ENCODE data around the gene SORCS1.

Gene SORCS1
- total RNA-seq = 0 to 5.7 (median 0.53) reads per million in 17 experiments

DNA sequence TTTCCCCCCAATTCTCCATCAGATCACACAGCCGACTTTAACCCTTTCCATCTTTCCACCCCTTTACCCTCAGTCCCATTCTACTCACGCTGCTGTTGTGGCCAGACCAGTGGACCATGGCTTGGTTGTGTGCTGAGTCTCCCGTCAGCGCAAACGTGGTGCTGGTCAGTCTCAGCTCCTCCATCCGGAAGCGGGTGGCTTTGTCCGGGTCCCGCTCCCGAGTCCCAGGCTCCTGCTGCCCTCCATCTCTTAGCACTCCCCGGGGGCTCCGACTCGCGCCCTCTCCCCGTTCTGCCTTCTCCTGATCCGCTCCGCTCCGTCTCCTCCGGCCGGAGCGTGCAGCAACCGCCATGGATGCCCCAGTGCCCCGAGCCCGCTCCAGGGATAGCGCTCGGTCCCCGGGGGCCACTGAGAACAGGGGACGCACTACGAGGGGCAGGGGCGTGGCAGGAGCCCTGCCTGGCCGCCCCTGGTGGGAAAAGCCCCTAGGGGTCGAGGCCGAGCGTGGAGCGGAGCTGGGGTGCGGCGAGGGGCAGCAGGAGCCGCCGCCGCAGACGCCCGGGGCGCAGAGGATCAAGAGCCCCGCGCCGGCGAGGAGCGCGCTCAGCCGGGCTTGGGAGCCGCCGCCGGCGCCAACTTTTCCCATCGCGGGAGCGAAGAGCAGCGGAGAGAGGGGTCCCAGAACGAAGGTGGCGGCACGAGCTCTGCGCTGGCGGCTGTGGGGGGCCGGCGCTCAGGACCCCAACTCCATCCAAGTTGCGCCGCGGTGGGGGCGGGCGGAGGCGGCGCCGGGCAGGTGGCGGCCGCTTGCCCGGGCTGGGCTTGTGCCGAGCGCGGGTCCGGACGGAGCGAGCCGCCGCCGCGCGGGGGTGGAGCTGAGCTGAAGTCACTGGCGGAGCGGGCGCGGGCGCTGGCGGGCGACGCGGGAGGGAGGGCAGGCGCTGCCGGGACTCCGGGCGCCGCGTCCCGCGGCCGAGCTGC, at the start of gene SORCS1:
SORCS1 (minus strand) TSS at position 826 of the 981 bp plus-strand sequence.
- DNase-seq = peak in 2 of 4 experiments; percentile 3 to 4

DNA sequence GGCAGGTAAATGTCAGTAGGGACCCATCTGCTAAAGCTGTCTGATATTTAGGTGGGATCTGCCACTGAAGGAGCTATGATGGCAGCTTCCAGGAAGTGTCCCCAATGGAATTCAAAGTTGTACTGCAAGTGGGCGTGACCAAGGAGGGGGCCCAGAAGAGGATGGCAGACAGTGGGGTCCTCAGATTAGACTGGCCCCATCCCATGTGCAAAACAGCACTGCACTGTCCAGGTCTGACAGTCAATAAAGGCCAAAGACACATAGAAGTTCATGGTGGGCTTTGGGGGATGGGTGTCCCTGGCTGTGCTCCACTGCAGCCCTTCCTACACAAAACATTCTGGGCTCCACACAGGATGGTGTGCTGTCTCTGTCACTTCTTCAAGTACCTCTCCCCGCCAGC, 49.8 kb upstream of the SORCS1 start:
- DNase-seq = no peak

DNA sequence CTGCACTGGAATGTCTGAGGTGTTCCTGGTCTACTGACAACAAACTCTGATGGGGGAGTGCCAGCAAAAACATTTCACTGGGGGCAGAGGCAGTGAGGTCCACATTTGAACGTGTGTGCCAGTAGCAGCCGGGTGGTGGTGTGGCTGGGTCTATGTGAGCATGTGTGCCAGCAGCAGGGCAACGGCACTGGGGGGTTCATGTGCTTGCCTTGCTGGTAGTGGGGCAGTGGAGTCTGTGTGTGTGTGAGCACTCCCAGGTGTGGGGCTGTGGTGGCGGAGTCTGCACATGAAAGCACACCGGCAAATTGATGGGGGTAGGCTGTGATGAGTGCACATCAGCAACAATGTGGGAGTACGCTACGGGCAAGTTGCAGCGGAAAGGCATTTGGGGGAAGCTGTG, 49.4 kb upstream of the SORCS1 start:
- DNase-seq = no peak

DNA sequence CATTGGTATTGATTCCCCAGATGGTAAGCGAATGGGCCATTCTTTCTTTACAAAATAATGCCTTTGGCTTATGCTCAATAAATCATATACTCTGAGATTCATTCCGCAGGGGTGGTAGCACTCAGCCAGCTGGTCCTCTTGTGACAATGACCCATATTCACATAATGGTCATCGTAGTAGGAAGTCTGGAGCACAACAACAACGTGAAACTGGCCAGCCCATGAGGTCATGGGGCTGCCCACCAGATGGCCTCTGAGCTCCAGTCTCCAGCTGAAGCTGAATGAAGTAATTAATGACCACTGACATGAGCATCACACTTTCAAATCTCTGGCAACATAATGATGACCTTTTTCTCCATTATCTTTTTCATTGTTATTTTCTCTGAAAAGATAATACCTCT, 42.3 kb upstream of the SORCS1 start:
- DNase-seq = peak in 1 of 4 experiments; percentile 1

DNA sequence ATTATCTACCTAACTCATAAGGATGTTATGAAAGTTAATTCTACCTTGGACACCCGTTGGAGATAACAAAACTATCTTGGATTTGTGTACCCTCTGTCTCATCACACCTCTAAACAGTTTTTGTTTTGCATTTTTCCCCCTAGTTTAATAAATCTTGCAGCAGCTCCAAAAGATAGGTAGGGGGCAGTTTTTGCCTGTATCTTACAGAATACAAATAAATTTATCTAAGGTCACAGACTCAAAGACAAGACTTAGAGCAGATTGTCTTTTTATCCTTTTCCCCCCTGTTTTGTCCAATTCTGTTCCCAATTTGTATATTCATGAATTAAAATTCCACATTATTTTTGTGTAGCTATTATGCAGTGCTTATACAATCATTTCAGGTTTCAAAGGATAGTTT, 5.0 kb upstream of the SORCS1 start:
- no peak for DNase-seq

DNA sequence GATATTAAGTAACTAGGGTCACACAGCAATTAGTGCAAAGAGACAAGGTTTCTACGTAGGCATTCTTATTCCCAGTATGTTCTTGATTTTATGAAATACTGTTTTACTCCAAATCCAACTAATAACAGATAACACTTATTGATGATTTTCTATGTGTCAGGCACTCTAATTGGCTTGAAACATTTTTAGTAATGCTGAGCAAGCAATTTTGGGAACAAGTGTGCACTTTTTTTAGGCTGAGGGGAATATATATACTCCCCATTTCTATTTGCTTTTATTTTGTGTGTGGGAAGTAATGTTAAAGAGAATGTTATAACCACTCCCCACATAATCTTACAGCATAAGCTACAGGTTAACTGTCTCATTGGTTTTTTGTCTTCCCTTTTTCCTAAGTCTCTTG, 4.2 kb upstream of the SORCS1 start:
- DNase-seq = no peak

DNA sequence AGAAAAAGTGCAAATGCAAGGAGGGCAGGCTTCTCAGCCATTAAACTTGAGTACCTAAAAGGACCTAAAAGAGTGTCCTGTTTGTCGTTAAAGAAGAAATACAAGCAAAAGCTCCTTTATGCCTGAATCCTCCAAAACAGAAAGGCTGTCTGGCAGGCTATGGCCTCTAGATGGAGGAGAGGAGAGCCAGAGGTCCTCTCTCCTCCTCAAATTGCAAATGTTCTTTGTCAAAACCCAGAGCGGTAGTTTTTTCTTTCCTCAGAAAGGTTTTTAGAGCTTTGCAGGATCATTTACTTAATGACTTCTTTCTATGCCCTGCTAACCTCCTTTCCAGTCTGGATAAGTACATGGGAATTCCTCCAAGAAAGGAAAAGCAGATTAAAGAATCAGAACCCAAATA, 1.9 kb upstream of the SORCS1 start:
- no peak for DNase-seq

DNA sequence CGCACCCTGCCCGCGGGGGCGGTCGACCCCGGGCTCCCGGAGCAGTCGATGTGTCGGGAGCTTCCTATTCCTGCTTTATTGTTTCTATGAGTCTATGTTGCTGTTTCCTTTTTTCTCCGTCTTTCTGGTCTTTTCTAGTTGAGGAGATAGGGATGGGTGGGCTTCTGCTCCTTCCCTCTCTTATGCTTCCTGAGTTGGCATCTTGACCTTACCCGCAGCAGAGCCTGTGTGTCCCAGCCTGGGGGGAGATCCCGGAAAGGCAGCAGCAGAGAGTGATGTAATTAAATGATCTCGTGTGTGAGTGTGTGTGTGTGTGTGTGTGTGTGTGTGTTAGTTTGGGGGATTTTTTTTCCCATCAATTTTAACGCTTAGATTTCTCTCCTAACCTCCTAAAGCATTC, 486 bp upstream of the SORCS1 start:
- DNase-seq = no peak

DNA sequence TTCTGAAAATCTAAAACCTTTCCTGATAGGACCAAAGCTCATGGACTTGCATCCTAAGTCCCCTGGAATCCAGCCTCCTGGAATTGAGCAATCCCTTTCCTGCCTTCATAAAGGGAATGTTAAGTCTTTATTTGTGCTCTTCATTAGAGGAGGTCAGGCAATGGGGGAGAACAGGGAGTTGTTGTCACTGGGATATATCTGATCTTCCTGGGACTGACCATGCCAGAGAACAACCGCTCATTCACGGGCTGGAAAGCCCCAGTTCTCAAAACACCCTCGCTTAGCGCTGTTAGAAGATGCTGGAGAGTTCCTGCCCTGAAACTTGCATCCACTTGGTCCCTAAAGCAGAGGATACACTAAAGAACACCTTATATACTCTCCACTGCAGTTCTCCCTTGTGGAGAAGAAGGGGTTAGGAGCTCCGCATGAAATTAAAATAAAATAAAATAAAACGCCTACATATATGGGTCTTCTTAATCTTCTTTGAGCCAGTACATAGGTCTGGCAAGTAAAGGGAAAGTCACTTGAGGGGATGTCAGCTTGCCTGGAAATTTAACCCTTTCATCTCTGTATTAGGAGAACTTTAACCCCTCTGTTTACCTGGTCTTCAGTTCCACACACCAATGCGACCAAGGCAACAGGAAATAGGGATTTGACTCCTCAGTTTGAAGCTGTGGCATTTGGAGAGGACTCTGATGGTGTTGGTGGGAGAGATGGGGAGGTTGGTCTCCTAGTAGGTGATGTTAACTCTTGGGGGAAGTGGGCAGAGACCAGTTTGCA, 1.2 kb downstream of the SORCS1 start:
- DNase-seq = no peak

DNA sequence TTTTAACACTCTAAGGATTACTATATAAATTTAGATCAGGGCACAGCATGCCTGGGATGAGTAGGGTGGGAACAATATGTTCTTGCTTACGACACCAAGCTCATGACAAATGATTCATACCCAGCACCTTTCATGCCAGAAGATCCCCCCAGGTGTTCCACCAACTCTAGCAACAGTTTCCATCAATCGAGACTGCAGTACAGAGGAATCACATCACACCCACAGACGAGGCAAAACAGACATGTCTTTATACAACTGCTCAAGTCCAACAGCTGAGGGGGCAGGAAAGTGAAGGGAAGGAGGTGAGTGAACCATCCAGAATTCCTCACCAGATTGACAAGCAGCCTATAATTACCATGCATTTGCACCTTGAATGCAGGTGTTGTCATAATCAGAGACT, 3.6 kb downstream of the SORCS1 start:
- DNase-seq = no peak

DNA sequence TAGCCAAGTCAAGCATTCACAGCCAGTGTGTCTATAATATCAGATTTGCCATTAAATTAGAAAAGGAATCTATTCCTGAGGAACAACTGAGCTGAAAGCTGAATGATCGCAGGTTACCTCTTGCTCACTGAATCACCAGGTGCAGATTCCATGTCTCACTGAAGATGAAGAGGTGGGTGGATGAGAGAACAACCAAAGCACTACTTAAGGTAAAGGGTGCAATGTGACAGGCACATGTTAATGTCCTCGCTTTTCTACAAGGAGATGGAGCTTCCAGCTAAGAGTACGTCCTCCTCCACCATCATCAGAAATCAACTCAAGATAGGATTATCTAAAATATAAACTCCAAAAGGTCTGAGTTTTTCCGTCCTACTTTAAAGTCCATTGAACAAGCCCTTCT, 4.6 kb downstream of the SORCS1 start:
- no peak for DNase-seq

DNA sequence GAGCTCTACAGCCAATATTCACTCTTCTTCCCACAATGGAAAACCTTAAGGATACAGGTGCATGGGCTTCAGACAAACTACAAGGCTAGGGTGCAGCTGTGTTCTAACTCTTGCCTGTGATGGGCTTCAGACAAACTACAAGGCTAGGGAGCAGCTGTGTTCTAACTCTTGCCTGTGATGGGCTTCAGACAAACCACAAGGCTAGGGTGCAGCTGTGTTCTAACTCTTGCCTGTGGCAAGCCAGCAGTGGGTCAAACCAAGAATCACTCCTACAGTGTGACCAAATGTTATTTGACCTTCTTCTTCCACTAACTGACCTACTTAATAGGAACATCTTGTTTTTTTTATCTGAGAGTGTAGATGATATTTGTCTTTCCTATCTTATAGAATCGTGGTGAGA, 7.4 kb downstream of the SORCS1 start:
- DNase-seq = no peak

DNA sequence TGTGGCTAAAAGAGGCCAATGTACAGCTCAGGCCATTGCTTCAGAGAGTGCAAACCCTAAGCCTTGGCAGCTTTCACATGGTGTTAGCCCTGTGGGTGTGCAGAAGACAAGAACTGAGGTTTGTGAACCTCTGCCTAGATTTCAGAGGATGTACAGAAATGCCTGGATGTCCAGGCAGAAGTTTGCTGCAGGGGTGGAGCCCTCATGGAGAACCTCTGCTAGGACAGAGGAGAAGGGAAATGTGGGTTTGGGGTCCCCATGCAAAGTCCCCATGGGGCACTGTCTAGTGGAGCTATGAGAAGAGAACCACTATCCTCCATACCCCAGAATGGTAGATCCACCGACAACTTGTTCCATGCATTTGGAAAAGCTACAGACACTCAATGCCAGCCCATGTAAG, 12.4 kb downstream of the SORCS1 start:
- no peak for DNase-seq

DNA sequence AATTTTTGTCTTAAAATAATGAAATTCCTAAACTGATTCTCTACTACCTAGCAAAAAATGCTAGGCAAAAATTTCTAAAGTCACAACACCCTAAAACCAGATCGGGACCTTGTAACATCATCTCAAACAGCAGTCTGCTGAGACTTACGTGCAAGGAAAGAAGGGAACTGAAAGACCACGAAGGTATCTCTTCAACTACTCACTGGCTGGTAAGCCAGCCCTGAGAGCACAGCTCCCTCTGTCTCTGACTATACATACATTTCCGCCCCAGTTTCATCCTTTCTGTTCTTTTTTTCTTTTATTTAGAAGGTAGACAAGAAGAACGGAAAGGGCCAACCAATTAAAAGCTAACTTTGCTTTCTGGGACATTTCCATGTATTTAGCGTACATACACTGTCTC, 15.6 kb downstream of the SORCS1 start:
- DNase-seq = no peak

DNA sequence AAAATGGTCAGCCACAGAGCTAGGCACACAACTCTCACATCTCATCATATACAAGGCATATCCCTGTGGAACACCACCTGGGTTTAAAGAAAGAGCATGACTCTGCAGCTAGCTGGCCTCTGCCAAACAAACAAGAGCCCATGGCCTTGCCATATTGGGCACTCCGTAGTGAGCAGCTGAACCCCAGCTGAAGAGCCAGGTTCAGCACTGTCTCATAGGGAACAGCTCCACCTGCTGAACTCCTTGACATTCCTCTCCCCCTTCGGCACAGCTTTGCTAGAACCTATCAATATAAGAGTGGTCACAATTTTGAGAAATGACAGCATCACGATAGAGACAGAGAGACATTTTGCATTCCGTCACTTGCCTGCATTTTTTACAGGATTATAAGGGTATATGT, 20.0 kb downstream of the SORCS1 start:
- peak in 1 of 4 experiments; percentile 10 for DNase-seq

DNA sequence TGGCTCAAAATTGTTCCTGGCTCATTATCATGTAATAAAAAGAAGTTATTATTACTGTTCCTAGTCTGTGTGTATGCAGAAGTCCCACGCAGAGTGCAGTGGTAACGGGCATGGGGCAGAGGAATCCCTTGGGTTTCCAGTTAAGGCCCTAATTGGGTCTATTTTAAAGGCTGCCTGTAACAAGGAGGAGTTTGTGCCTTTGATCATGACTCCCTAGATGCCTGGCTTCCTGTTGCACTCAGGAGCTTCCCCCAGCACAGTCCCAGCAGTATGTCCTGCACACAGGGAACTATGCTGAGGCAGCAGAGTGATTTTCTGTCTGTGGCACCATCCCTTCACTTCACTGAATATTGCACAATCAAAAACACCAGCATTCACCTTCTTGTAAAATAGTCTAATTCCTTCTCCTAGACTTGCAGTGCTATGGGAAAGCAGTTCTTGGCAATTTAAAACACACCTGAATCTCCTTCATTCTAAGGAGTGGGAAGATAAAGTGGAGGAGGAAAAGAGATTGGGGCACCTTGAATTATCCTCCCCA, 22.9 kb downstream of the SORCS1 start:
- no peak for DNase-seq

DNA sequence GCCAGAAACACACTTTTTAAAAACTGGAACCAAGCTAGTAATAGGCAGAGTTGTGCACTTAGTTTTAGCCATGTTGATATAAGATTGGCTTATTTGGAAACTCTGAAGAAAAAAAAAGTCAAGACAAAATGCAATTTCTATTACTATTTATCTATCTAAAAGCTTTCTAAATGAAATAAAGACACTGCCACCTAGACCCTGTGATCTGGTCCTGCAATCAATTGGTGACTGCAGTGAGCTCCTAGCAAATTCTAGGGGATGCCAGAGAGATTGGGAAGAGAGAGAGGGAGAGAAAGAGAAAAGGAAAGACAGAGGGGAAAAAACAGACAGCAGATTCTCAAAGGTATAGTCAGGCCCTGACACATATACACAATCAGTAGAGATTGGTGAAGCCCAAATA, 25.3 kb downstream of the SORCS1 start:
- DNase-seq = no peak

DNA sequence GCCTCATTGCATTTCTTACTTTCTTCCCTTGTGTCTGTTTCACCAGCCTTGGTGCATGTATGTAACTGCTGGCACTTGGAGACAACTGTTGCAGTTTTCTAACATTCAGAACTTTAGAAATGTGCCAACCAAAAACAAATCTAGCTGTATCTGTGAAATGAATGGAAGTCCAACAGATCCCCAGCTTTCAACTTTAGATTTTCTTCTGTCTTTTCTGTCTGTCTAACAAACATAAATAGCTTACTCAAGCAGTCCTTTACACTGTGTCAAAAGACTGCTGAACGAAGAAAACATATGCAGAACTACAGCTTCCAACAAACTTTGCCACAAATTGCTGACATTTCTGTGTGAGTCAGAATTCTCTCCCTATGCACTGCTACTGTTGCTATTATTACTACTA, 30.9 kb downstream of the SORCS1 start:
- peak in 3 of 4 experiments; percentile 4 to 30 (median 26) for DNase-seq

DNA sequence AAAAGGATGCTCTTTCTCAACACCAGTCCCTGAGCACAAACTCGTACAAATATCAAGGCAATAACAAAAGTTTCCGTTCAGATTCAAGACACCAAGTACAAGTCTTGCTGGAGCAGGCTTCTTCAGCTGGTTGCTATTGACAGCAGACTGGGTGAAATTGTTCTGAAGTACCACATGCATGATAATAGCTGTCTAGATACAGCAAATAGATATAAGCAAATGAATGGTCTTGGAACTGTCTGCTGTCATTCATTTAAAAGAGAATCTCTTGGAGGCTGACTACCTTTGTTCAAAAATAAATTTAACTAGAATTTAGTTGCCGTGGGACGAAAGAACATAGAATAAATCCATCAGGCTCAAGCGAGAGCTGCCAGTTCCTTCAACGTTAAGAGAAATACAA, 35.5 kb downstream of the SORCS1 start:
- no peak for DNase-seq

DNA sequence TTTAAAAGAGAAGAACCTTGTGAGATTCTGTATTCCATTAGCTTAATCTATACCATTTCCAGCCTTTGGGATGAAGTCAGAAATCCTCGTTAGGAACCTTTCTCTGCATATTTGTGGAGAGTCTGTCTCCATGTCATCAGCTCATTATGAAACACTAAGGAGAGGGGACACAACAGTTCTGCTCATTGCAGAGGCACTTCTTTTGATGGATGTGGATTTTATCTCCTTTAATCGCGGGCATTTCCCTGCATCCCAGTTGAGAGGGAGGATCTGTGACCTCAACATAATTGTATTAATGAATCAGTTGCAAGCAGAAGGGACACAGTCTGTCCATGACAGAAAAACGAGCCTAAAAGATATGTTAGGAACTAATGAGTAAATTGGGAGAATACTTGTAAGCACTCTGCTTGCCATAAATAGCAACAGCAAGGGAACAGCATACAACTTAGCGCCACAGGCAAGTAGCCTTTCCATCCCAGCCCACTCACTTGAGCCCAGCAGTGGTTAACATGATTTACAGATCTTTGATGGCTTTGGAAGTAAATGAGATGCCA, 37.9 kb downstream of the SORCS1 start:
- no peak for DNase-seq

DNA sequence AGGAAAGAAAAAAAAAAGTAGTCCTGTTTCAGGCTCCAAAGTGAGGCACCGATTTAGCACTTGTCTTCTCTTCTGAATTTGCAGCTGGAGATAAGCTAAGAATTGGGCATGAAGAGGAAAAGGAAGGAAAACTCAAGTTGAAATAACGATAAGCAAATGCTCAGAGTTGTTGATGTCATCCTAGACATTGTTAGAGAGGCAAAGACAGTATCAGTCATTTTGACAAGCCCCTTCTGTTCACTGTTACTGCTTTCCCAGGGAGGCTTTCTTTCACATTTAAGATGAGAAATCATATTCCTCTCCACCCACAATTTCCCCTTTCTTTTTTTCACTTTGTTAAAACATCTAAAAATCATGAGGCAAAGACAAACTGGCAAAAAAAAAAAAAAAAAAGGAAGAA, 41.8 kb downstream of the SORCS1 start:
- DNase-seq = peak in 1 of 4 experiments; percentile 13

DNA sequence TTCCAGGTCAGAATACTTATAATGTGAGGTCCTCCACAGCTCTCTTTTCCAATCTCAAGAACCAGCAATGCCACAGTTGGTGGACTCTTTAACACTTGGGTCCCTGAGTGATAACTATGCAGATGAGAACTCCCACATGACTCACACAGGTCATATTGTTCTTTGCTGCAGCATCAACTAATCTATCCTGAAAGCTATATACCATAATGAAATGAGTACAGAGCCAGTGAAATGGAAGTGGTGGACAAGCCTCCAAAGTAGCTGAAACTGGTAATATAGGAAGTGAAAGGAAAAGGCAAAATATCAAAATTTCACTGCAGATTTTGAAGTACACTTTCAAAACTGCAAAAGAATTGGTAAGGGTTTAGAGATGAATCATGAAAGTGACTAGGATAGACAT, 45.6 kb downstream of the SORCS1 start:
- no peak for DNase-seq

DNA sequence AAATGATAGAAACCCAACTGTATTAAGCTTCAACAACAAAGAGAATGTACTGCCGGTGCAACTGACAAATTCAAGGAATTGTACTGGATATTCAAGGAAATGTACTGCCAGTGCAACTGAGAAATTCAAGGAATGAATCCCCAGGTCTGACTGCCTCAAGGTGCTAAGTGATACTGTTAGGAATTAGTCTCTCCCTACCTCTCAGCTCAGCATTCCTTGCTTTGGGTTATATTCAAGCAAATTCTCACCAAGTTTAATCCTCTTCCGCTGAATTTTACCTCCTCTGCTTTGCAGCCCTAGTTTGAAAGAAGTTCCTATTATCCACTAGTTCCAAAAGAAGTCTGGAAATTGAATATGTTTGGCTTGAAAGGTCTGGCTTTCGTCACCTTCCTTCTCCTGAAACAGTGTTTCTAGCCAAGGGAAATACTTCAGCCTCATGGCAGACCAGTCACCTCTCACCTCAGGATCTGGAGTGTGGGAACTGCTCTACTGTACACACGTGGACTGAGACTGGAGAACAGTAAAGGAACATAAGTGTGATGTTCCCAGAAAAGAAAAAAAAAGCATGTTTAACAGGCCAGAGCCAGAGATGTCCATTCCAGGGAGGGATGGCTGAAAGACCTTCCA, 60.4 kb downstream of the SORCS1 start:
- no peak for DNase-seq

All from suppressor macrophage (primary cell).